ENCODE measurements around the gene NRTN.

NRTN gene

DNA sequence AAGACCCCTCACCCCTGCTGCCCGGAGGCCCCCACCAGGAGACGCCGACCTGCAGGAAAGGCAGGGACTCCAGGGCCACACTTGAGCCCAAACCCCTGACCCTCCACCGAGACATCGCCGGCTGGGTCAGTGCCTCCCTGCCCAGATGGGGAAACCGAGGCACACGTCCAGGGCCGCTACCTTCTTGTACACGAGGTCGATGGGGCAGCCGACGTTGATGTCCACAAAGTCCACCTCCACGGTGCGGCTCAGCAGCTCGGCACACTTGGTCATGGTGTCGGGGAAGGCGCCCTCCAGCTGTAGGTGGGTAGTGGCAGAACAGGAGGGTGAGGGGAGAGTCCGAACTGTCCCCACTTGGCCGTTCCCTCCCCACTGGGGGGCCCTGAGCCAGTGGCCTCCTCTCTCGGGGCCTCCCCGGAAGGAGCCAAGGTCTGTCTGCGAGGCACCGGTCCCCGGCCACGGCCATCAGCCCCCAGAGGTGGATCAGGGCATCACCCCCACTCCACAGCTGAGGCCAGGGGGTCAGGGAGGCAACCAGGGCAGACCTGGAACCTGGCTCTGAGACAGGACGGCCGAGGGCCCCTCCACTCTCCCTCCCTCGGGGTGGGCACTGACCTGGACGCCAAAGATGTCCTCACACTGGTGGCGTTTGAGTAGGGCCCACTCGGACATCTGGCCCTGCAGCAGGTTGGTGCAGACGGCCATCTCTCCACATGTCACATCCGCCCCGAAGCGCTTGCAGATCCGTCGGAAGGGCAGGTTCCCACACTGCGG, 17.3 kb upstream of the NRTN start:
- TF ChIP-seq, protein P1, sequence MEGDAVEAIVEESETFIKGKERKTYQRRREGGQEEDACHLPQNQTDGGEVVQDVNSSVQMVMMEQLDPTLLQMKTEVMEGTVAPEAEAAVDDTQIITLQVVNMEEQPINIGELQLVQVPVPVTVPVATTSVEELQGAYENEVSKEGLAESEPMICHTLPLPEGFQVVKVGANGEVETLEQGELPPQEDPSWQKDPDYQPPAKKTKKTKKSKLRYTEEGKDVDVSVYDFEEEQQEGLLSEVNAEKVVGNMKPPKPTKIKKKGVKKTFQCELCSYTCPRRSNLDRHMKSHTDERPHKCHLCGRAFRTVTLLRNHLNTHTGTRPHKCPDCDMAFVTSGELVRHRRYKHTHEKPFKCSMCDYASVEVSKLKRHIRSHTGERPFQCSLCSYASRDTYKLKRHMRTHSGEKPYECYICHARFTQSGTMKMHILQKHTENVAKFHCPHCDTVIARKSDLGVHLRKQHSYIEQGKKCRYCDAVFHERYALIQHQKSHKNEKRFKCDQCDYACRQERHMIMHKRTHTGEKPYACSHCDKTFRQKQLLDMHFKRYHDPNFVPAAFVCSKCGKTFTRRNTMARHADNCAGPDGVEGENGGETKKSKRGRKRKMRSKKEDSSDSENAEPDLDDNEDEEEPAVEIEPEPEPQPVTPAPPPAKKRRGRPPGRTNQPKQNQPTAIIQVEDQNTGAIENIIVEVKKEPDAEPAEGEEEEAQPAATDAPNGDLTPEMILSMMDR (IDR thresholded peaks at IDR 0.05) = no peak

DNA sequence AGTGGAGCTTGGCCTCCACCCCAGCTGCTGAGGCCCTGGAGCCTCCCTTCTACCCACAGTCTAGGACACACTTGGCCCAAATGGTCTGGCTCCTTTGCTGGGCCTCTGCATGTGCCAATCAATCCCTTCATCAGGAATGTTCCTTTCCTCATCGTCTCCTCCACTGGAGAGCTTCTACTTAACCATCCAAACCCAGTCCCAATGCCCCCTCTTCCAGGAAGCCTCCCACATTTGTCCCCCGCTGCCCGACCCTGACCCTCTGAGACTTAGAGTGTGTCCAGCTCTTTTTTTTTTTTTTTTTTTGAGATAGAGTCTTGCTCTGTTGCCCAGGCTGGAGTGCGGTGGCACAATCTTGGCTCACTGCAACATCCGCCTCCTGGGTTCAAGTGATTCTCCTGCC, 16.4 kb upstream of the NRTN start:
- TF ChIP-seq, protein P1 (IDR thresholded peaks at IDR 0.05) = no peak

DNA sequence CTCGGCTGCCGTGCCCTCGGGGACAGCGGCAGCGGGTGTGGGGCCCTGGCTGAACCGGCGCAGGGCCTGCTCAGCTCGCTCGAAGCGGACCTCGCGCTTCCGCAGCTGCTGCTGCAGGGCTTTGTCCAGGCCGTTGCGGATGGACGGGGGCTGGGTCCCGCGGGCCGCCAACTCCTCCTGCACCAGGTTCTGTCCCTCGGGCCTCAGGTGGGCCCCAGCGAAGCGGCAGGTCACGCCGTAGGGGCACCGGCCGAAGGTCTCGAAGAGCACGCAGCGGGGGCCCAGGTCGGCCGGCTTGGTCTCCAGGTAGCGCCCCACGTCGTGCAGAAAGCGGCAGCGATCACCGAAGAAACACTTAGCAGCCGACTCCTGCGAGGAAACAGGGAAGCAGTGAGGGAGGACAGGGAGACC, 15.5 kb upstream of the NRTN start:
- TF ChIP-seq, protein P1 (IDR thresholded peaks at IDR 0.05) = no peak

DNA sequence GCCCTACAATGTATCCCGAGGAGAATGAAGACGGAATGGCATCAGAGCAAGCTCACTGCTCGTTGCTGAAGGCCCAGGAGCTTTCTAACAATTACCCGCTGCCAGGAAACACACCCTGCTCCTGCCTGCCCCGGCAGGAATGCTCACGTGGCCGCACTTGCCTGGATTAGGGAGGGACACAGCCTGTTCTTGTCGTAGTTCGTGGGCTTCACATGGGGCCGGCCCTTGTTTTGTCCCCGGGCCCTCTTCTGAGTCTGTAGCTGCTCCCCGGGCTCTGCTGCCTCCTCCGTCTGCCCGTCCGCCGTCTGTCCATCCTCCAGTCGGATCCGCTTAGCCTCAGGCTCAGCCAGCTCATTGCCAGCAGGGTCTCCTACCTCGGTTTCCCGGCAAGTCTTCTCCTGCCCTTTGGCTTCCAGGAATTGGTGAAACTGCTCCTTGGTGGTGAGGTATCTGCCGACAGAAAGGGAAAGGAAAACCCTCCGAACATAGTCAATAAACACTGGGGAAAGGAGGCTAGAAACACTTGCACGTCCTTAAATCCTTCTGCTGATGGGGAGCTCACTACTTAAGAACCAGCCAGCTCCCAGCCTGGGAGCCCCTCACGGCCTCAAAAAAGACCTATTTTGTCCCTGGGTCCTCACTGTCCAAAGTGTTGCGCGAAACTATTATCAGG, 14.8 kb upstream of the NRTN start:
- TF ChIP-seq, protein P1 (IDR thresholded peaks at IDR 0.05) = no peak

DNA sequence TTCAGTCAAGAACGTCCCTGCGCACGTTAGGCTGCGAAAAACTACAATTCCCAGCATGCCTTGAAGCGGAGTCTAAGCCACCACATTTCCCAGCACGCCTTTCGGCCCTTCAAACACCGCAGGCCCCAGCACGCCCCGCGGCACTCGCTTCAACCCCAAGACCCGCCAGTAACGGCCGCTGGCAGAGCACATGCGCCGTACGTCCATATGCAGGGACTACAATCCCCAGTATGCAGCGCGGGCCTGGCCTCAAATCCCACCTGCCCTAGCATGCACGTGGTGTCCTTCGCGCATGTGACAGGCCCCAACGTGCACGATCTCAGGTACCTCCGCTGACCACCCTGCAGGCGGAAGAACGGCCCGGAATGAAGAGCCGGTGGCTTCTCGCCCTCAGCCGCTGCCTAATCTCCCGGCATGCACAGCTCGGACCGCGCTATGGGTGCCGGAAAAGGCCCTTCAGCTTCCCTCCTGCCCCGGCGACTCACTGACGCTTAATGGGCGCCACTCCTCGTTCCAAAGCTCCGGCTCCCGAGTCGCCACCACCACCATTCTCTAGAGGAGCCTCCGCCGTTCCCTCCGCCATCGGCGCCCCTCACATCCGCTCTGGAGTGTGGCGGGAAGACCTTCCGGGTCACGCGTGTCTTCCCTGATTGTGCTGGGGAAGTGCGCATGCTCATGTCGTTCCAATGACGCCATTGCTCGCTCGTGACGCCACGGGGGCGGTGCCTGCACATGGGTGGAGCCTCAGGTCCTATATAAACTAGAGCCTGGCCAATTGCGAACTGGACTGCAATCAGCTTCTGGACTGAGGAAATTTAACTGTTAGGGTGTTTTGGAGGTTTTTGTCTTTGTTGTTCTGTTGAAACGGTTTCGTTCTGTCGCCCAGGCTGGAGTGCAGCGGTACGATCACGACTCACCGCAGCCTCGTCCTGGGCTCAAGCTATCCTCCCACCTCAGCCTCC, 14.0 kb upstream of the NRTN start, which contains the start of gene DUS3L:
DUS3L (minus strand) TSS at position 605 of the 962 bp plus-strand sequence; CDS start at position 583, 22 bp downstream.
- TF ChIP-seq, protein P1 (IDR thresholded peaks at IDR 0.05) = no peak

DNA sequence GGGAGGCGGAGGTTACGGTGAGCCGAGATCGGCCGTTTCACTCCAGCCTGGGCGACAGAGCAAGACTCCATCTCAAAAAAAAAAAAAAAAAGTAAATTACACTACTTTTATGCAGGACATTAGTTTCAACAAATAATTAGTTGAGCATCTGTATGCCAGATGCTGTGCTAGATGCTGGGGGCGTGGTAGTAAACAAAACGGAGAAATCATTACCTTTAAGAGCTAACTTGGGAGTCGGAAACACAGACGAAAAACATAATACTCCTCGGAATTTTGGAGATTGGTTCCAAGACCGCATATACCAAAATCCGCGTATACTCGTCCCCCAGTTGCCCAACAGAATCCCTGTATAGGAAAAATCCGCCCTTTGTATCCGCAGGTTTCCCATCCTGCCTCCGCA, 12.6 kb upstream of the NRTN start:
- TF ChIP-seq, protein P1 (IDR thresholded peaks at IDR 0.05) = no peak

DNA sequence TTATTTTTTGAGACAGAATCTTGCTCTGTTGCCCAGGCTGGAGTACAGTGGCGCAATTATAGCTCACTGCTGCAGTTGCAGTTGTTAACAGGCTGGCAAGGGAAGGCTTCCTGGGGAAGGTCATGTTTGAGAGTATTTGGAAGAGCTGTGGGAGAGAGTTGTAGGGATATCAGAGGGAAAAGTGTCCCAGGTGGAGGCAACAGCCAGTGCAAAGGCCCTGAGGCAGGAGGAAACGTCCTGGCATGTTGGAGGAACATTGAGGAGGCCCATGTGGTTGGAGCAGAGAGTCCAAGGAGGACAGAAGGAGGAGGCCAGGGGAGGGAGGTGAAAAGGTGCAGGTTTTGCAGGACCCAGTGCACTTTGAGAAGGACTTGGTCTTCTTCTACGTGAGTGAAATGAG, 11.7 kb upstream of the NRTN start:
- TF ChIP-seq, protein P1 (IDR thresholded peaks at IDR 0.05) = no peak

Measured in LNCAP (cell line).